BLaER1 (cell line): Measurements from ENCODE around the gene PPP1R7.

Source experiments
- H3K27ac ChIP-seq: shearing (Covaris generic); formaldehyde crosslinking; 2 replicates; pipeline ENCODE4 v1.8.1; 2022
- H3K27me3 ChIP-seq: shearing (Covaris generic); formaldehyde crosslinking; 2 replicates; pipeline ENCODE4 v1.8.1; 2022
- H3K36me3 ChIP-seq: shearing (Covaris generic); formaldehyde crosslinking; 2 replicates; pipeline ENCODE4 v1.8.1; 2022
- H3K4me1 ChIP-seq: shearing (Covaris generic); formaldehyde crosslinking; 2 replicates; pipeline ENCODE4 v1.8.1; 2022
- H3K4me2 ChIP-seq: shearing (Covaris generic); formaldehyde crosslinking; 2 replicates; pipeline ENCODE4 v1.8.1; 2022
- H3K4me3 ChIP-seq: shearing (Covaris generic); formaldehyde crosslinking; 2 replicates; pipeline ENCODE4 v1.8.1; 2022
- H3K9ac ChIP-seq: shearing (Covaris generic); formaldehyde crosslinking; 2 replicates; pipeline ENCODE4 v1.8.1; 2022
- H3K9me3 ChIP-seq: shearing (Covaris generic); formaldehyde crosslinking; 2 replicates; pipeline ENCODE4 v1.8.1; 2022
- H4K20me1 ChIP-seq: shearing (Covaris generic); formaldehyde crosslinking; 2 replicates; pipeline ENCODE4 v1.8.1; 2022
- Cebpa-rat ChIP-seq: shearing (Covaris generic); IDR thresholded peaks from 2 replicates; pipeline ENCODE4 v1.8.1; 2022

The PPP1R7 gene

GRCh38 chr2:241120440-241120839 lies 29.8 kb upstream of the PPP1R7 start:
- Histone ChIP-seq H3K36me3 (peaks cover 68% of the 10 kb centered on the region), H3K4me3 (no peak overlapping the region), H4K20me1 (no peaks in the 10 kb centered on the region), H3K4me2 (no peak overlapping the region), H3K27ac (no peak overlapping the region), H3K9me3 (peaks cover 4% of the 10 kb centered on the region; the same call in 1 of the 2 replicates), H3K4me1 (no peaks in the 10 kb centered on the region), H3K27me3 (no peaks in the 10 kb centered on the region), H3K9ac (no peak overlapping the region)
- no peak for TF ChIP-seq Cebpa-rat

GRCh38 chr2:241121008-241121407 lies 29.3 kb upstream of the PPP1R7 start:
- H3K4me3 ChIP-seq: no peak overlapping the region
- no peak overlapping the region for H3K4me2 ChIP-seq
- H3K9me3 ChIP-seq: peaks cover 4% of the 10 kb centered on the region; the same call in 1 of the 2 replicates
- TF ChIP-seq Cebpa-rat: no peak
- H3K4me1 ChIP-seq: no peaks in the 10 kb centered on the region
- no peak overlapping the region for H3K27ac ChIP-seq
- no peaks in the 10 kb centered on the region for H3K27me3 ChIP-seq
- H3K9ac ChIP-seq: no peak overlapping the region
- peaks cover 67% of the 10 kb centered on the region for H3K36me3 ChIP-seq
- H4K20me1 ChIP-seq: no peaks in the 10 kb centered on the region

- no peak for TF ChIP-seq Cebpa-rat
- H3K27me3 ChIP-seq: no peaks in the 10 kb centered on the region
- H3K4me2 ChIP-seq: no peak overlapping the region
- no peaks in the 10 kb centered on the region for H4K20me1 ChIP-seq
- H3K4me3 ChIP-seq: no peak overlapping the region
- H3K9me3 ChIP-seq: peaks cover 4% of the 10 kb centered on the region; the same call in 1 of the 2 replicates
- no peak overlapping the region for H3K27ac ChIP-seq
- H3K4me1 ChIP-seq: no peaks in the 10 kb centered on the region
- no peak overlapping the region for H3K9ac ChIP-seq
- H3K36me3 ChIP-seq: peaks cover 67% of the 10 kb centered on the region
Observed at GRCh38 chr2:241122376-241123002, 27.8 kb upstream of the PPP1R7 start.

- no peak overlapping the region for H3K9ac ChIP-seq
- H3K4me3 ChIP-seq: no peak overlapping the region
- no peak overlapping the region for H3K4me2 ChIP-seq
- no peak for TF ChIP-seq Cebpa-rat
- no peaks in the 10 kb centered on the region for H4K20me1 ChIP-seq
- H3K27ac ChIP-seq: no peak overlapping the region
- H3K9me3 ChIP-seq: peaks cover 4% of the 10 kb centered on the region; the same call in 1 of the 2 replicates
- peaks cover 77% of the 10 kb centered on the region for H3K36me3 ChIP-seq
- H3K27me3 ChIP-seq: no peaks in the 10 kb centered on the region
- H3K4me1 ChIP-seq: no peaks in the 10 kb centered on the region
Observed at GRCh38 chr2:241123816-241124536, 26.3 kb upstream of the PPP1R7 start.

- Histone ChIP-seq H3K4me1 (no peaks in the 10 kb centered on the region), H3K36me3 (peaks cover 85% of the 10 kb centered on the region), H4K20me1 (no peaks in the 10 kb centered on the region), H3K27ac (no peak overlapping the region), H3K9me3 (peaks cover 4% of the 10 kb centered on the region; the same call in 1 of the 2 replicates), H3K9ac (no peak overlapping the region), H3K27me3 (no peaks in the 10 kb centered on the region), H3K4me2 (no peak overlapping the region), H3K4me3 (no peak overlapping the region)
- no peak for TF ChIP-seq Cebpa-rat
Observed at GRCh38 chr2:241125626-241126025, 24.6 kb upstream of the PPP1R7 start.

GRCh38 chr2:241126201-241126611 lies 24.1 kb upstream of the PPP1R7 start:
- no peak overlapping the region for H3K9ac ChIP-seq
- no peak overlapping the region for H3K4me3 ChIP-seq
- H3K27ac ChIP-seq: no peak overlapping the region
- no peaks in the 10 kb centered on the region for H3K9me3 ChIP-seq
- TF ChIP-seq Cebpa-rat: no peak
- no peak overlapping the region for H3K4me2 ChIP-seq
- H4K20me1 ChIP-seq: no peaks in the 10 kb centered on the region
- peaks cover 81% of the 10 kb centered on the region for H3K36me3 ChIP-seq
- H3K27me3 ChIP-seq: no peaks in the 10 kb centered on the region
- H3K4me1 ChIP-seq: no peaks in the 10 kb centered on the region

GRCh38 chr2:241126771-241127202 lies 23.5 kb upstream of the PPP1R7 start:
- Histone ChIP-seq H3K4me3 (no peak overlapping the region), H3K9ac (no peak overlapping the region), H3K27me3 (no peaks in the 10 kb centered on the region), H3K4me1 (no peaks in the 10 kb centered on the region), H3K27ac (no peak overlapping the region), H3K4me2 (no peak overlapping the region), H3K9me3 (no peaks in the 10 kb centered on the region), H4K20me1 (no peaks in the 10 kb centered on the region), H3K36me3 (peaks cover 85% of the 10 kb centered on the region)
- no peak for TF ChIP-seq Cebpa-rat

GRCh38 chr2:241128266-241128665 lies 22.0 kb upstream of the PPP1R7 start:
- H3K9me3 ChIP-seq: no peaks in the 10 kb centered on the region
- no peak for TF ChIP-seq Cebpa-rat
- H3K27me3 ChIP-seq: no peaks in the 10 kb centered on the region
- no peak overlapping the region for H3K4me2 ChIP-seq
- no peak overlapping the region for H3K27ac ChIP-seq
- no peaks in the 10 kb centered on the region for H4K20me1 ChIP-seq
- H3K36me3 ChIP-seq: peaks cover 89% of the 10 kb centered on the region
- H3K9ac ChIP-seq: no peak overlapping the region
- H3K4me1 ChIP-seq: no peaks in the 10 kb centered on the region
- H3K4me3 ChIP-seq: no peak overlapping the region

- Histone ChIP-seq H3K27ac (no peak overlapping the region), H3K9me3 (no peaks in the 10 kb centered on the region), H4K20me1 (no peaks in the 10 kb centered on the region), H3K4me2 (no peak overlapping the region), H3K4me1 (no peaks in the 10 kb centered on the region), H3K27me3 (no peaks in the 10 kb centered on the region), H3K36me3 (peaks cover 90% of the 10 kb centered on the region), H3K4me3 (no peak overlapping the region), H3K9ac (no peak overlapping the region)
- TF ChIP-seq Cebpa-rat: no peak
Observed at GRCh38 chr2:241129086-241129871, 21.0 kb upstream of the PPP1R7 start.

- Histone ChIP-seq H3K4me2 (no peak overlapping the region), H3K9me3 (no peaks in the 10 kb centered on the region), H4K20me1 (no peaks in the 10 kb centered on the region), H3K36me3 (peaks cover 90% of the 10 kb centered on the region), H3K27me3 (no peaks in the 10 kb centered on the region), H3K9ac (no peak overlapping the region), H3K4me3 (no peak overlapping the region), H3K4me1 (no peaks in the 10 kb centered on the region), H3K27ac (no peak overlapping the region)
- TF ChIP-seq Cebpa-rat: no peak
Observed at GRCh38 chr2:241130316-241130715, 20.0 kb upstream of the PPP1R7 start.
